Left renal cortex interstitium (tissue), 4 donors: ENCODE data around the gene HSD11B2. TPM values are rescaled to one million over a fixed set of nuclear protein-coding genes. Genes with fewer than 3 reads are reported as not detected.

Experiments used
- DNase-seq, 4 donors: peaks; one replicate each; pipeline ENCODE4 v3.0.0-alpha.2; 2013; ENCODE audit warnings: low read depth in 4 of 4, low spot score in 2 of 4, missing footprints in 1 of 4
- polyA plus RNA-seq, 4 donors: library from polyadenylated mRNA; unstranded; fragments of 120-200 nt; gene quantifications; one replicate each; pipeline ENCODE4 v1.2.1, GENCODE V29; 2013; ENCODE audit not compliant: insufficient read length in 4 of 4

HSD11B2 gene
- 10 to 100 TPM; 52.7 to 71.9 (median 58.4) TPM for polyA plus RNA-seq

GRCh38 chr16:67430977-67431774 lies at the start of gene HSD11B2:
TSS of gene HSD11B2 (plus strand) at chr16:67431121. CDS start at chr16:67431249, 128 bp downstream.
- DNase-seq = no peak

- no peak for DNase-seq
These were observed 47.6 kb upstream of the HSD11B2 start for GRCh38 chr16:67383284-67383683.

GRCh38 chr16:67384778-67385510 lies 46.0 kb upstream of the HSD11B2 start:
- no peak for DNase-seq

GRCh38 chr16:67386861-67387455 lies 44.0 kb upstream of the HSD11B2 start:
- no peak for DNase-seq

GRCh38 chr16:67387479-67388079 lies 43.3 kb upstream of the HSD11B2 start:
- no peak for DNase-seq

GRCh38 chr16:67388191-67388590 lies 42.7 kb upstream of the HSD11B2 start:
- no peak for DNase-seq

GRCh38 chr16:67388591-67388990 lies 42.3 kb upstream of the HSD11B2 start:
- no peak for DNase-seq

- DNase-seq = no peak
These were observed 40.8 kb upstream of the HSD11B2 start for GRCh38 chr16:67389911-67390815.

- DNase-seq = no peak
These were observed 40.0 kb upstream of the HSD11B2 start for GRCh38 chr16:67390816-67391423.

- DNase-seq = no peak
These were observed 39.3 kb upstream of the HSD11B2 start for GRCh38 chr16:67391424-67392300.

- no peak for DNase-seq
These were observed 38.4 kb upstream of the HSD11B2 start for GRCh38 chr16:67392301-67393059.

- DNase-seq = peak in 1 of 4 donors; percentile 78
These were observed 37.7 kb upstream of the HSD11B2 start, which contains the start of gene TPPP3 for GRCh38 chr16:67393111-67393787. TSS of gene TPPP3 (minus strand) at chr16:67393498. CDS start at chr16:67391111, 2,387 bp downstream.

- DNase-seq = no peak
These were observed 37.1 kb upstream of the HSD11B2 start for GRCh38 chr16:67393788-67394154.

GRCh38 chr16:67394155-67395104 lies 36.5 kb upstream of the HSD11B2 start:
- DNase-seq = no peak

- no peak for DNase-seq
These were observed 35.8 kb upstream of the HSD11B2 start for GRCh38 chr16:67395105-67395457.

GRCh38 chr16:67395458-67396158 lies 35.3 kb upstream of the HSD11B2 start:
- DNase-seq = no peak
